ENCODE results near the gene SPINT3. TPM values are rescaled to one million over a fixed set of nuclear protein-coding genes. Genes with fewer than 3 reads are reported as not detected.
"Not testable (repeated sequence)": the region's sequence is repeated elsewhere in the genome, so short reads cannot be mapped to it uniquely, and the experiment has no call there.

Gene SPINT3
- total and polyA plus RNA-seq, 9 donors = not detected

GRCh38 chr20:45484676-45485075 lies 30.7 kb downstream of the SPINT3 start:
- DNase-seq = no peak
- 14 to 29% (median 19%) methylated on average over 6 of the region's 6 CpGs for WGBS, 3 donors

GRCh38 chr20:45479822-45480221 lies 35.6 kb downstream of the SPINT3 start:
- Histone ChIP-seq H3K36me3 (no peaks in the 10 kb centered on the region), H3K4me1 (ENCODE audit: insufficient read depth) (no peaks in the 10 kb centered on the region)

More at GRCh38 chr20:45484676-45485075, 30.7 kb downstream of the SPINT3 start:
- Histone ChIP-seq H3K36me3 (no peaks in the 10 kb centered on the region), H3K4me3 (no peak overlapping the region), H3K27me3 (no peaks in the 10 kb centered on the region), H3K4me1 (ENCODE audit: insufficient read depth) (no peaks in the 10 kb centered on the region), H3K9me3 (no peaks in the 10 kb centered on the region), H3K27ac (no peak overlapping the region)
- TF ChIP-seq POLR2A (IDR thresholded peaks at IDR 0.05) (no peak), CTCF (IDR thresholded peaks at IDR 0.05) (no peak), EP300 (IDR thresholded peaks at IDR 0.05) (no peak)
- intact Hi-C loops (cut with DNase I) = no loop called here

GRCh38 chr20:45477530-45478148 lies 37.8 kb downstream of the SPINT3 start:
- not testable (repeated sequence) for H3K27me3 ChIP-seq

More at GRCh38 chr20:45479822-45480221, 35.6 kb downstream of the SPINT3 start:
- Histone ChIP-seq H3K9me3 (no peaks in the 10 kb centered on the region), H3K4me3 (no peak overlapping the region), H3K27ac (no peak overlapping the region), H3K27me3 (no peaks in the 10 kb centered on the region)
- DNase-seq = no peak
- intact Hi-C loops (cut with DNase I) = no loop called here
- WGBS, 3 donors = 84 to 87% (median 87%) methylated on average over 7 of the region's 7 CpGs
- TF ChIP-seq POLR2A (IDR thresholded peaks at IDR 0.05) (no peak), EP300 (IDR thresholded peaks at IDR 0.05) (no peak), CTCF (IDR thresholded peaks at IDR 0.05) (no peak)

GRCh38 chr20:45472286-45472685 lies 43.1 kb downstream of the SPINT3 start:
- H3K9me3 ChIP-seq; H3K27me3 ChIP-seq; H3K4me3 ChIP-seq; intact Hi-C loops (cut with DNase I); DNase-seq; H3K36me3 ChIP-seq; H3K27ac ChIP-seq; H3K4me1 ChIP-seq (ENCODE audit: insufficient read depth): not testable (repeated sequence)
- WGBS, 3 donors = 64 to 83% (median 67%) methylated on average over 3 of the region's 3 CpGs

More at GRCh38 chr20:45477530-45478148, 37.8 kb downstream of the SPINT3 start:
- H3K4me1 ChIP-seq (ENCODE audit: insufficient read depth); H3K9me3 ChIP-seq; DNase-seq; intact Hi-C loops (cut with DNase I); H3K4me3 ChIP-seq; H3K36me3 ChIP-seq; H3K27ac ChIP-seq: not testable (repeated sequence)
- 79 to 92% (median 84%) methylated on average over 7 of the region's 7 CpGs for WGBS, 3 donors

GRCh38 chr20:45470937-45471336 lies 44.5 kb downstream of the SPINT3 start:
- Histone ChIP-seq H3K36me3 (no peaks in the 10 kb centered on the region), H3K4me3 (peak overlapping the region; percentile 43), H3K27me3 (no peaks in the 10 kb centered on the region), H3K27ac (no peak overlapping the region), H3K4me1 (ENCODE audit: insufficient read depth) (no peaks in the 10 kb centered on the region), H3K9me3 (no peaks in the 10 kb centered on the region)
- DNase-seq = no peak
- TF ChIP-seq CTCF (IDR thresholded peaks at IDR 0.05) (no peak), POLR2A (IDR thresholded peaks at IDR 0.05) (no peak), EP300 (IDR thresholded peaks at IDR 0.05) (no peak)
- 8 to 15% (median 12%) methylated on average over 10 of the region's 10 CpGs for WGBS, 3 donors
- intact Hi-C loops (cut with DNase I) = no loop called here

Measured in ovary (tissue), 9 donors.